ENCODE results near the gene VCP.

GRCh38 chr9:35079426-35080341 lies 7.3 kb upstream of the VCP start, which contains the start of gene FANCG:
- no peak for TF ChIP-seq CTCF (optimal IDR thresholded peaks at IDR 0.05 in 1 of 3, IDR thresholded peaks at IDR 0.05 in 1 of 3, conservative IDR thresholded peaks at IDR 0.05 in 1 of 3; ENCODE audit: extremely low read depth in 1 of 3, insufficient read depth in 2 of 3, low read length in 3 of 3)
- no peak for TF ChIP-seq EZH2 (IDR thresholded peaks at IDR 0.05; ENCODE audit: low read length)
